Lower leg skin (tissue), 3 donors: ENCODE results near the gene SCN4B.

Experiments used
- CTCF ChIP-seq, 3 donors: fragments of 450-650 bp; IDR thresholded peaks; one replicate each; pipeline ENCODE4 v1.5.1; 2016; ENCODE audit warnings: antibody characterized with exemption in 3 of 3, mild to moderate bottlenecking in 3 of 3, moderate library complexity in 2 of 3
- POLR2A ChIP-seq, 2 donors: fragments of 450-650 bp; IDR thresholded peaks; one replicate each; pipeline ENCODE4 v1.6.1; 2016 to 2017; ENCODE audit warnings: antibody characterized with exemption in 2 of 2, mild to moderate bottlenecking in 1 of 2, moderate library complexity in 1 of 2

GRCh38 chr11:118163494-118163893, 10.9 kb upstream of the SCN4B start:
- TF ChIP-seq POLR2A (IDR thresholded peaks at IDR 0.05) (no peak), CTCF (IDR thresholded peaks at IDR 0.05) (no peak)
